Neural cell (in vitro differentiated cells): ENCODE data around the gene SULT6B1. TPM values are rescaled to one million over a fixed set of nuclear protein-coding genes. Genes with fewer than 3 reads are reported as not detected.

Experiments used
- H2AFZ ChIP-seq: fragments of 200-600, 300-800 bp; sonication (generic), shearing (Covaris generic); 2 replicates; pipeline ENCODE4 v1.6.0; 2014; ENCODE audit warnings: low read depth, mild to moderate bottlenecking, antibody characterized with exemption, low read length, moderate library complexity
- H3F3A ChIP-seq: fragments of 200-600 bp; shearing (Covaris generic); 2 replicates; pipeline ENCODE4 v1.6.1; 2016; ENCODE audit warnings: mild to moderate bottlenecking, moderate library complexity, mixed read lengths, antibody characterized with exemption, low read length; ENCODE audit not compliant: insufficient read depth, poor library complexity, severe bottlenecking
- H3K27ac ChIP-seq: fragments of 200-600, 300-800 bp; sonication (generic), shearing (Covaris generic); 2 replicates; pipeline ENCODE4 v1.5.1; 2014; ENCODE audit warnings: mild to moderate bottlenecking, low read length, moderate library complexity
- H3K27me3 ChIP-seq: fragments of 300-800, 200-600 bp; sonication (generic), shearing (Covaris generic); 2 replicates; pipeline ENCODE4 v1.6.0; 2014; ENCODE audit warnings: mild to moderate bottlenecking, low read depth, low read length, moderate library complexity; ENCODE audit not compliant: insufficient read depth
- H3K36me3 ChIP-seq: fragments of 300-800, 200-600 bp; sonication (generic), shearing (Covaris generic); 2 replicates; pipeline ENCODE4 v1.5.1; 2014; ENCODE audit warnings: mild to moderate bottlenecking, antibody characterized with exemption, low read length, moderate library complexity; ENCODE audit not compliant: insufficient read depth
- H3K4me2 ChIP-seq: fragments of 300-800, 200-600 bp; sonication (generic), shearing (Covaris generic); 2 replicates; pipeline ENCODE4 v1.6.0; 2014; ENCODE audit warnings: mild to moderate bottlenecking, low read length
- H3K4me3 ChIP-seq: fragments of 300-800, 200-600 bp; sonication (generic), shearing (Covaris generic); 2 replicates; pipeline ENCODE4 v1.5.1; 2014; ENCODE audit warnings: mild to moderate bottlenecking, low read length, moderate library complexity
- H3K79me2 ChIP-seq: fragments of 200-600 bp; shearing (Covaris generic); replicated peaks from 2 replicates; pipeline ENCODE4 v1.6.0; 2014; ENCODE audit warnings: mild to moderate bottlenecking, low read length, moderate library complexity; ENCODE audit not compliant: insufficient read depth
- H3K9ac ChIP-seq: fragments of 300-800, 200-600 bp; sonication (generic), shearing (Covaris generic); 2 replicates; pipeline ENCODE4 v1.6.1; 2016; ENCODE audit warnings: mild to moderate bottlenecking, low read length, mixed read lengths
- H3K9me2 ChIP-seq: fragments of 200-600 bp; shearing (Covaris generic); 2 replicates; pipeline ENCODE4 v1.6.1; 2016; ENCODE audit warnings: mild to moderate bottlenecking, low read length, mixed read lengths; ENCODE audit not compliant: insufficient read depth
- H3K9me3 ChIP-seq: fragments of 200-600, 300-800 bp; sonication (generic), shearing (Covaris generic); 2 replicates; pipeline ENCODE4 v1.6.1; 2016; ENCODE audit warnings: mild to moderate bottlenecking, mixed run types, low read length, moderate library complexity, mixed read lengths
- H4K20me1 ChIP-seq: fragments of 200-600 bp; shearing (Covaris generic); 2 replicates; pipeline ENCODE4 v1.6.1; 2016; ENCODE audit warnings: mild to moderate bottlenecking, mixed run types; ENCODE audit not compliant: insufficient read depth
- EP300 ChIP-seq: fragments of 450-650 bp; conservative IDR thresholded peaks from 2 replicates; pipeline ENCODE4 v1.6.1; 2014; ENCODE audit warnings: antibody characterized with exemption, mild to moderate bottlenecking, moderate library complexity; ENCODE audit not compliant: poor library complexity, severe bottlenecking
- EZH2 ChIP-seq: fragments of 200-600, 300-800 bp; shearing (Covaris generic), sonication (generic); IDR thresholded peaks from 2 replicates; pipeline ENCODE4 v1.6.1; 2014; ENCODE audit warnings: antibody characterized with exemption, low read length, borderline replicate concordance, mild to moderate bottlenecking; ENCODE audit not compliant: insufficient read depth, poor library complexity, severe bottlenecking
- MXI1 ChIP-seq: fragments of 450-650 bp; conservative IDR thresholded peaks from 2 replicates; pipeline ENCODE4 v1.6.1; 2014; ENCODE audit warnings: antibody characterized with exemption, mild to moderate bottlenecking; ENCODE audit not compliant: poor library complexity, severe bottlenecking
- POLR2AphosphoS5 ChIP-seq: IDR thresholded peaks from 2 replicates; pipeline ENCODE4 v1.6.1; 2012
- RAD21 ChIP-seq: fragments of 450-650 bp; conservative IDR thresholded peaks from 2 replicates; pipeline ENCODE4 v1.6.1; 2014; ENCODE audit warnings: antibody characterized with exemption, mild to moderate bottlenecking, moderate library complexity
- SMC3 ChIP-seq: fragments of 450-650 bp; conservative IDR thresholded peaks from 2 replicates; pipeline ENCODE4 v1.6.1; 2014; ENCODE audit warnings: antibody characterized with exemption, mild to moderate bottlenecking, moderate library complexity; ENCODE audit not compliant: poor library complexity
- TAF1 ChIP-seq: IDR thresholded peaks from 2 replicates; pipeline ENCODE4 v1.6.1; 2012; ENCODE audit warnings: low read depth
- polyA plus RNA-seq: library from polyadenylated mRNA; depleted of rRNA; stranded (reverse); fragments of >200 nt; gene quantifications from 2 replicates; pipeline ENCODE4 v1.2.3, GENCODE V29; 2014
- TF ChIP-seq, protein P1 (sequence below): IDR thresholded peaks from 2 replicates; pipeline ENCODE4 v1.6.1; 2012; ENCODE audit warnings: borderline replicate concordance
- TF ChIP-seq, protein P2 (sequence below): fragments of 450-650 bp; IDR thresholded peaks from 2 replicates; pipeline ENCODE4 v1.5.1; 2014; ENCODE audit warnings: antibody characterized with exemption, mild to moderate bottlenecking, moderate library complexity; ENCODE audit not compliant: poor library complexity, severe bottlenecking

SULT6B1 gene
- polyA plus RNA-seq, 1 donor from 2014 or later: not detected

DNA sequence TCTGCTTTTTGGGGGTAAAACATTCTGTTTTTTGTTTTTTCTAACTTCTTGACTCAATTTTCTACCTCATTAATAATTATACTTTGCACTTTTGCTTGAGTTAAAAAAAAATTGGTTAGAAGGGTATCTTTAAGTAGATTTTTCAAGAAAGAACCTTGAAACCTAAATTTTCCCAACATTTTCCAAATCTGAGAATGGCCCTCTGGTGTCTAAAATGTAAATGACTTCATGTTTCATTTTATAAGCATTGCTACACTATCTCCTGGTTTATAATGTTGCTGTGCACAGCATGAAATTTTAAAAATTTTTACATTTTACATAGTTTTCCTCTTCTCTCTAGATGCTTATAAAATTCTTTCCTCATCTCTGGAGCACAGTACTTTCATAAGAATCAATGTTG, 45.9 kb downstream of the SULT6B1 start:
- H3K27ac ChIP-seq: no peak overlapping the region
- TF ChIP-seq RAD21: no peak
- TF ChIP-seq, protein P1, sequence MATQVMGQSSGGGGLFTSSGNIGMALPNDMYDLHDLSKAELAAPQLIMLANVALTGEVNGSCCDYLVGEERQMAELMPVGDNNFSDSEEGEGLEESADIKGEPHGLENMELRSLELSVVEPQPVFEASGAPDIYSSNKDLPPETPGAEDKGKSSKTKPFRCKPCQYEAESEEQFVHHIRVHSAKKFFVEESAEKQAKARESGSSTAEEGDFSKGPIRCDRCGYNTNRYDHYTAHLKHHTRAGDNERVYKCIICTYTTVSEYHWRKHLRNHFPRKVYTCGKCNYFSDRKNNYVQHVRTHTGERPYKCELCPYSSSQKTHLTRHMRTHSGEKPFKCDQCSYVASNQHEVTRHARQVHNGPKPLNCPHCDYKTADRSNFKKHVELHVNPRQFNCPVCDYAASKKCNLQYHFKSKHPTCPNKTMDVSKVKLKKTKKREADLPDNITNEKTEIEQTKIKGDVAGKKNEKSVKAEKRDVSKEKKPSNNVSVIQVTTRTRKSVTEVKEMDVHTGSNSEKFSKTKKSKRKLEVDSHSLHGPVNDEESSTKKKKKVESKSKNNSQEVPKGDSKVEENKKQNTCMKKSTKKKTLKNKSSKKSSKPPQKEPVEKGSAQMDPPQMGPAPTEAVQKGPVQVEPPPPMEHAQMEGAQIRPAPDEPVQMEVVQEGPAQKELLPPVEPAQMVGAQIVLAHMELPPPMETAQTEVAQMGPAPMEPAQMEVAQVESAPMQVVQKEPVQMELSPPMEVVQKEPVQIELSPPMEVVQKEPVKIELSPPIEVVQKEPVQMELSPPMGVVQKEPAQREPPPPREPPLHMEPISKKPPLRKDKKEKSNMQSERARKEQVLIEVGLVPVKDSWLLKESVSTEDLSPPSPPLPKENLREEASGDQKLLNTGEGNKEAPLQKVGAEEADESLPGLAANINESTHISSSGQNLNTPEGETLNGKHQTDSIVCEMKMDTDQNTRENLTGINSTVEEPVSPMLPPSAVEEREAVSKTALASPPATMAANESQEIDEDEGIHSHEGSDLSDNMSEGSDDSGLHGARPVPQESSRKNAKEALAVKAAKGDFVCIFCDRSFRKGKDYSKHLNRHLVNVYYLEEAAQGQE: no peak
- TF ChIP-seq EP300: no peak
- no peak for TF ChIP-seq MXI1
- no peak for TF ChIP-seq SMC3
- TF ChIP-seq EZH2: no peak
- TF ChIP-seq, protein P2, sequence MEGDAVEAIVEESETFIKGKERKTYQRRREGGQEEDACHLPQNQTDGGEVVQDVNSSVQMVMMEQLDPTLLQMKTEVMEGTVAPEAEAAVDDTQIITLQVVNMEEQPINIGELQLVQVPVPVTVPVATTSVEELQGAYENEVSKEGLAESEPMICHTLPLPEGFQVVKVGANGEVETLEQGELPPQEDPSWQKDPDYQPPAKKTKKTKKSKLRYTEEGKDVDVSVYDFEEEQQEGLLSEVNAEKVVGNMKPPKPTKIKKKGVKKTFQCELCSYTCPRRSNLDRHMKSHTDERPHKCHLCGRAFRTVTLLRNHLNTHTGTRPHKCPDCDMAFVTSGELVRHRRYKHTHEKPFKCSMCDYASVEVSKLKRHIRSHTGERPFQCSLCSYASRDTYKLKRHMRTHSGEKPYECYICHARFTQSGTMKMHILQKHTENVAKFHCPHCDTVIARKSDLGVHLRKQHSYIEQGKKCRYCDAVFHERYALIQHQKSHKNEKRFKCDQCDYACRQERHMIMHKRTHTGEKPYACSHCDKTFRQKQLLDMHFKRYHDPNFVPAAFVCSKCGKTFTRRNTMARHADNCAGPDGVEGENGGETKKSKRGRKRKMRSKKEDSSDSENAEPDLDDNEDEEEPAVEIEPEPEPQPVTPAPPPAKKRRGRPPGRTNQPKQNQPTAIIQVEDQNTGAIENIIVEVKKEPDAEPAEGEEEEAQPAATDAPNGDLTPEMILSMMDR: no peak
- TF ChIP-seq POLR2AphosphoS5: no peak

DNA sequence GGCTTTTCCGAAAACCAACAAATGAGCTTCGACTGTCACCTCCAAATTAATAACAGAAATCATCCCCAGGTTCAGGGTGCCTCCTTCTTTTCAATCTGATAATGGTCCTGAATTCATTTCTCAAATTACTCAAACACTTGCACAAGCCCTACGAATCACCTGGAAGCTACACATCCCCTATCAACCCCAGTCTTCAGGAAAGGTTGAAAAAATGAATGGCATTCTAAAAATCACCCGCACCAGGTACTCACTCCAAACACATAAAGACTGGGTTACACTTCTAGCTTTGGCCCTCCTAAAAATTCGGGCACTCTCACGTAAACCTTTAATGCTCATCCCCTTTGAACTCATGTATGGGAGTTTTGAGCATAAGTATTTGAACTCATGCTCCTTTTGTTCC, 55.6 kb downstream of the SULT6B1 start:
- H4K20me1 ChIP-seq: no peaks in the 10 kb centered on the region
- no peaks in the 10 kb centered on the region for H3K9me2 ChIP-seq
- H2AFZ ChIP-seq: no peak overlapping the region
- TF ChIP-seq RAD21 (no peak), POLR2AphosphoS5 (no peak), SMC3 (no peak), EP300 (no peak), EZH2 (no peak), MXI1 (no peak), TAF1 (no peak)
- TF ChIP-seq, protein P2: no peak
- TF ChIP-seq, protein P1: no peak
- H3K27me3 ChIP-seq: no peaks in the 10 kb centered on the region
- H3K4me2 ChIP-seq: no peak overlapping the region
- H3K4me3 ChIP-seq: no peak overlapping the region
- no peaks in the 10 kb centered on the region for H3F3A ChIP-seq
- H3K36me3 ChIP-seq: no peaks in the 10 kb centered on the region
- no peak overlapping the region for H3K9ac ChIP-seq
- H3K27ac ChIP-seq: no peak overlapping the region
- no peaks in the 10 kb centered on the region for H3K79me2 ChIP-seq
- H3K9me3 ChIP-seq: no peaks in the 10 kb centered on the region

More for the DNA sequence above, 45.9 kb downstream of the SULT6B1 start:
- Histone ChIP-seq H3K4me2 (no peak overlapping the region), H3K36me3 (no peaks in the 10 kb centered on the region), H2AFZ (no peak overlapping the region), H3F3A (no peaks in the 10 kb centered on the region), H3K9me2 (no peaks in the 10 kb centered on the region), H3K9me3 (no peaks in the 10 kb centered on the region), H3K4me3 (no peak overlapping the region), H3K27me3 (no peaks in the 10 kb centered on the region), H4K20me1 (no peaks in the 10 kb centered on the region), H3K9ac (no peak overlapping the region), H3K79me2 (no peaks in the 10 kb centered on the region)
